DND-41 (cell line): Measurements from ENCODE around the gene HDGF.

Experiments
- CTCF ChIP-seq: IDR thresholded peaks from 2 replicates; pipeline ENCODE4 v1.5.1; 2012; ENCODE audit warnings: borderline replicate concordance, low read length, moderate library complexity, mild to moderate bottlenecking; ENCODE audit not compliant: poor library complexity, severe bottlenecking; ENCODE audit errors: extremely low read depth
- EZH2 ChIP-seq: IDR thresholded peaks from 3 replicates; pipeline ENCODE4 v1.6.1; 2012; ENCODE audit warnings: borderline replicate concordance, low read depth, mild to moderate bottlenecking, moderate library complexity, low read length, inconsistent platforms; ENCODE audit not compliant: severe bottlenecking

GRCh38 chr1:156751757-156752481, 444 bp upstream of the HDGF start:
- TF ChIP-seq EZH2 = no peak
- TF ChIP-seq CTCF = no peak
